ENCODE data around the gene AGBL4.
"Not testable (repeated sequence)": the region's sequence is repeated elsewhere in the genome, so short reads cannot be mapped to it uniquely, and the experiment has no call there.

The AGBL4 gene

GRCh38 chr1:49424782-49425181 is 599.0 kb downstream of the AGBL4 start:
- no peak for DNase-seq

- DNase-seq, result no peak
These were observed 607.0 kb downstream of the AGBL4 start for GRCh38 chr1:49416758-49417157.

- no peak for DNase-seq
These were observed 615.4 kb downstream of the AGBL4 start for GRCh38 chr1:49408346-49408745.

GRCh38 chr1:49397086-49397485 is 626.7 kb downstream of the AGBL4 start:
- DNase-seq, result no peak

- DNase-seq, result no peak
These were observed 629.6 kb downstream of the AGBL4 start for GRCh38 chr1:49394200-49394599.

GRCh38 chr1:49389699-49390098 is 634.1 kb downstream of the AGBL4 start:
- no peak for DNase-seq

- DNase-seq, result no peak
These were observed 659.1 kb downstream of the AGBL4 start for GRCh38 chr1:49364676-49365075.

- DNase-seq, result no peak
These were observed 660.1 kb downstream of the AGBL4 start for GRCh38 chr1:49363628-49364027.

- DNase-seq, result no peak
These were observed 665.7 kb downstream of the AGBL4 start for GRCh38 chr1:49358036-49358435.

GRCh38 chr1:49356594-49356993 is 667.2 kb downstream of the AGBL4 start:
- no peak for DNase-seq

GRCh38 chr1:49351768-49352167 is 672.0 kb downstream of the AGBL4 start:
- DNase-seq, result no peak

- no peak for DNase-seq
These were observed 676.9 kb downstream of the AGBL4 start for GRCh38 chr1:49346767-49347349.

GRCh38 chr1:49340576-49340975 is 683.2 kb downstream of the AGBL4 start:
- no peak for DNase-seq

- no peak for DNase-seq
These were observed 684.7 kb downstream of the AGBL4 start for GRCh38 chr1:49339043-49339442.

GRCh38 chr1:49337251-49337650 is 686.5 kb downstream of the AGBL4 start:
- DNase-seq, result no peak

GRCh38 chr1:49333906-49334305 is 689.8 kb downstream of the AGBL4 start:
- no peak for DNase-seq

GRCh38 chr1:49331066-49331852 is 692.5 kb downstream of the AGBL4 start:
- DNase-seq, result no peak

GRCh38 chr1:49323925-49324540 is 699.7 kb downstream of the AGBL4 start:
- no peak for DNase-seq

- DNase-seq, result not testable (repeated sequence)
These were observed 703.3 kb downstream of the AGBL4 start for GRCh38 chr1:49320493-49320892.

- no peak for DNase-seq
These were observed 704.3 kb downstream of the AGBL4 start for GRCh38 chr1:49319426-49319963.

GRCh38 chr1:49318218-49318617 is 705.5 kb downstream of the AGBL4 start:
- DNase-seq, result no peak

- DNase-seq, result no peak
These were observed 716.3 kb downstream of the AGBL4 start for GRCh38 chr1:49307457-49307856.

GRCh38 chr1:49306507-49307070 is 717.2 kb downstream of the AGBL4 start:
- no peak for DNase-seq

GRCh38 chr1:49302400-49302799 is 721.4 kb downstream of the AGBL4 start:
- not testable (repeated sequence) for DNase-seq

Data from cortex of kidney (tissue), 1 donor.